Measurements from ENCODE around the gene HMG20A.

Gene HMG20A

DNA sequence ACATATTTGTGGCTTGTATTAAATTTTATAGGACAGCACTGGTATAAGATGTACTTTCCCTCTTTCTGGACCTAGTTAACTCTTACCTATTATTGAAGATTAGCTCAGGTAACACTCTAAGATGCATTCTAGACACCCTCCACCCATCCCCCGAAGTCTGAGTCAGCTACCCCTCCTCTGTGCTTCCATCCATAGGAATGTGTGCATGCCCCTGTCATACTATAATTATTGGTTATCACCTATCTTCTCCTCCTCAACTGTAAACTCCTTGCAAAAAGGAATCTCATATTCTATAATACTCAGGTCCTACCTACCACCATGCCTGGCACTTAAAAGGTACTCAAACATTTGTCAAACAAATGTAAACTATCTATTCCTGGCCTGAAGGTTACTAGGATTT lies 3.7 kb upstream of the HMG20A start:
- Histone ChIP-seq H3K27me3 (ENCODE audit: control insufficient read depth in 1 of 2, insufficient read depth in 2 of 2, low read length in 2 of 2) (no peaks in the 10 kb centered on the region), H3K27ac (ENCODE audit: low read length) (no peak overlapping the region), H3K36me3 (ENCODE audit: control insufficient read depth in 2 of 2, insufficient read depth in 2 of 2, low read length in 2 of 2) (no peaks in the 10 kb centered on the region), H3K4me1 (ENCODE audit: control insufficient read depth, insufficient read depth, low read length) (peaks cover 7% of the 10 kb centered on the region), H3K4me3 (ENCODE audit: low read length in 2 of 2) (no peak overlapping the region), H3K9ac (ENCODE audit: low read length in 2 of 2) (no peak overlapping the region), H3K9me3 (ENCODE audit: control insufficient read depth in 2 of 2, low read length in 2 of 2) (no peaks in the 10 kb centered on the region)

DNA sequence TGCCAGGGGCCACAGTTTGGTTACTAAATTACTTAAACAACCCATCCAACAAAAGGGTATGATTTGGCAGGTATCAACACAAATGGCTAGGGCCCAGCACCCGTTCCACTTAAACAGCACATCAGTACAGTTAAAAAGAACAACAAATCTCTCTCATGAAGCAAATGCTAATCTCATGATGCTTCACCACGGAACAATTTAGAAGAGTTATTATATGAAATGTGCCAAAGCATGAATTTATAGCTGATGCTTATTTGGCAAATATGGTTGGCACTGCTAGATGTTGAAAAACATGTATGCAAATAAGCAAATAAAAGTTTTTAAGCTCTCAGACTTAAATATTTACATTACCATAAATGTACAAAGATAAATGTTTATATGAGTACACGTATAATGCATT lies 3.1 kb upstream of the HMG20A start:
- peaks cover 7% of the 10 kb centered on the region for H3K4me1 ChIP-seq (ENCODE audit: control insufficient read depth, insufficient read depth, low read length)
- no peak overlapping the region for H3K9ac ChIP-seq (ENCODE audit: low read length in 2 of 2)
- no peaks in the 10 kb centered on the region for H3K9me3 ChIP-seq (ENCODE audit: control insufficient read depth in 2 of 2, low read length in 2 of 2)
- no peak overlapping the region for H3K4me3 ChIP-seq (ENCODE audit: low read length in 2 of 2)
- no peak overlapping the region for H3K27ac ChIP-seq (ENCODE audit: low read length)
- no peaks in the 10 kb centered on the region for H3K36me3 ChIP-seq (ENCODE audit: control insufficient read depth in 2 of 2, insufficient read depth in 2 of 2, low read length in 2 of 2)
- no peaks in the 10 kb centered on the region for H3K27me3 ChIP-seq (ENCODE audit: control insufficient read depth in 1 of 2, insufficient read depth in 2 of 2, low read length in 2 of 2)

DNA sequence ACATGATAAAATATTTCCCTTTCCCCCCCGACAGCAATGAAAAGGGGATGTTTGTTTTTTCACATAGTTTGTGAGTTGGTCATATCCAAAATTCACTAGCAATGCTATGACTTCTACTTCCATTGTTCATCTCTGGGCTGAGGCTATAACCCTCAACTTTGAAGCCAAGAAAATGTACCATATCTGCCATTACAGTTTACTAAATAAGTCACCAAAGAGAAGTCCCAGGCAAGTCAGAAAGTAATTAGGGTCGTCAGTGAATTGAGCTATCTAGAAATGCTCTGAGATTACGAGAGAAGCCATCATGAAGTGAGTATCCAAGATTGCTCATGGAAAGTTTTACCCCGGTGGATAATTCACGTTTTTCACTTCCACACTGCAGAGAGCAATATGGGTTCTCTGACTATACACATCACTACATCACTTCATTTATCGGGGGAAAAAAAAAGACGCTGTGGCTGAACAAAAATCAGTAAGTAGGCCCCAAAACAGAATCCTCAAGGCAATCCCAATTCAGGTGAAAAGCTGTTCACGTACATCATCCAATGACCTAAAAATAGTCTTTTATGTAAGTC lies 2.2 kb upstream of the HMG20A start:
- H3K4me3 ChIP-seq (ENCODE audit: low read length in 2 of 2): peak overlapping the region; percentile 86 to 89
- peak overlapping the region in 1 of 2 donors; percentile 76 for H3K9ac ChIP-seq (ENCODE audit: low read length in 2 of 2)
- no peaks in the 10 kb centered on the region for H3K27me3 ChIP-seq (ENCODE audit: control insufficient read depth in 1 of 2, insufficient read depth in 2 of 2, low read length in 2 of 2)
- no peaks in the 10 kb centered on the region for H3K36me3 ChIP-seq (ENCODE audit: control insufficient read depth in 2 of 2, insufficient read depth in 2 of 2, low read length in 2 of 2)
- no peak overlapping the region for H3K27ac ChIP-seq (ENCODE audit: low read length)
- H3K4me1 ChIP-seq (ENCODE audit: control insufficient read depth, insufficient read depth, low read length): peaks cover 7% of the 10 kb centered on the region
- no peaks in the 10 kb centered on the region for H3K9me3 ChIP-seq (ENCODE audit: control insufficient read depth in 2 of 2, low read length in 2 of 2)

DNA sequence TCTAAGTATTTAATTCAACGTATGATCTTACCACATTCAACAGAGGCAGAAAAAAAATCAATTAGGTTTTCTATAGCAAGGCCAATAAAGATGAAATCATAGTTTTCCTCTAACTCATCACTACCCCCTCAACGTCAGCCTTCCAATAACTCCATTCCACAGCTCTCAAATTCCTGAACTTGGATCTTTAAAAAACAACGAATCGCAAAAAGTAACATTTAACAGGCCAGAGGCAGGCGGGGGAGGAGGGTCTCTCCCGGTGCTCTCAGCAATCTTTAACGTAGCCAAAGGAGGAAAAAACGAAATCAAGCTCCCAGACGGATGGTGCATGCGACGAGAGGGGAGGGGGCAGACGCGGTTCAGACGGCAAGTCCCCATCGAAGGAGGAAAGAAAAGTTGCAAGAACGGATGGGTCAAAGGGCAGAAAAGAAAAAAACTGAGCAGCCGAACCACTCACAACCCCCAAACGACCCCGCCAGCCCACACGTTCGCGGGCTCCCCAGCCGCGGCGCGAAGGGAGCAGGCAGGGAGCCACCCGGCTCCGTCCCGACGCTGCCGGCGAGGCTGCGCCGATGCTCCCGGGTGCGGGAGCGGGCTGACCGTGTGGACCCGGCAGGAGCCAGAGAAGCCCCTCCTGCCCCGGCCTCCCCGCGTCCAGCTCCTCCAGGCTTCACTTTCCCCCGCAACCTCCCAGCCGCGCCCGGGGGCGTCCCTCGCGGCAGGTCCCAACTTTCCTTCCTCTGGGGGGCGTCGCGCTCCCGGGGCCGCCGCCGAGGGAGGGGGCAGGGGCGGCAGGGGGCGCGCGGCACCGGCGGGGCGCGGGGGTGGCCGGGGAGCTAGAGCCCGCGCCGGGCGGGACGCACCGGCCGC lies 1.5 kb upstream of the HMG20A start:
- Histone ChIP-seq H3K4me1 (ENCODE audit: control insufficient read depth, insufficient read depth, low read length) (peaks cover 7% of the 10 kb centered on the region), H3K9me3 (ENCODE audit: control insufficient read depth in 2 of 2, low read length in 2 of 2) (no peaks in the 10 kb centered on the region)

DNA sequence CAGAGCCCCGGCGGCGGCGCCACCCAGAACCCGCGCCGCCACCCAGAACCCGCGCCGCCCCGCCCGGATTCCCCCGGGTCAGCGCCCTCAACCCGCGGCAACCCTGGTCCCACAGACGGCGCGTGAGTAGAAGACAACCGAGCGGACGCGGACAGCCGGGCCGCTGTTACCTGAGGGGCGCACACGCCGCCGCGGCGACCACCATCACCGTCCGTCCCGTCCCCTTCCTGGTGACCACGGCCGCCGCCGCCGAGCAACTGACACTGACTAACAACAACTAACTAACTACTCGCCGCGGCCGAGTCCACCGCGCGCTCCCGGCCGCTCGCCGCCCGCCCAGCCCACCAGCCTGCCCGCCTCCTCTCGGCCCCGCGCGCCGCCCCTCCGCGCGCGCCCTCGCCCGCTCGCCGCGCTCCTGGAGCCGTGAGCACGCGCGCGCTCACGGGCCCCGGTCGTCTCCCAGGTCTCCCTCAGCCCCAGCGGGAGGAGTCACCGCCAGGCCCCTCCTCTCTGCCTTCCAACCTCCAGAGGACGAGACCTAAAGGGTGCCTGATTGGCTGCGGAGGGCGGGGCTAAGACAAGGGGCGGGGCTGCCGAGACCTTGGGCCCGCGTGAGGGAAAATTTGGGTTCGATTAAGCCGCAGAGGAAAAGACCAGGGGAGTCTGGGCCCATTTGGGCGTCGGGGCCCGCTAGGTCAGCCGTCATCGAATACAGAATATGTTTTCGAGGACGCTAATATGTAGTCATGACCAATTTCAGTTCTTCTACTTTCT lies 665 bp upstream of the HMG20A start, which contains the start of gene PEAK1:
Gene PEAK1 (minus strand): TSS at position 269 of the 774 bp plus-strand sequence. CDS start 238,178 bp downstream, outside the sequence.
- Histone ChIP-seq H3K9me3 (ENCODE audit: control insufficient read depth in 2 of 2, low read length in 2 of 2) (no peaks in the 10 kb centered on the region), H3K4me1 (ENCODE audit: control insufficient read depth, insufficient read depth, low read length) (peaks cover 7% of the 10 kb centered on the region), H3K4me3 (ENCODE audit: low read length in 2 of 2) (peak within 1 kb of the TSS; percentile 89 to 98), H3K36me3 (ENCODE audit: control insufficient read depth in 2 of 2, insufficient read depth in 2 of 2, low read length in 2 of 2) (no peaks in the 10 kb centered on the region), H3K9ac (ENCODE audit: low read length in 2 of 2) (peak within 1 kb of the TSS; percentile 97 to 98), H3K27me3 (ENCODE audit: control insufficient read depth in 1 of 2, insufficient read depth in 2 of 2, low read length in 2 of 2) (no peaks in the 10 kb centered on the region), H3K27ac (ENCODE audit: low read length) (peak within 1 kb of the TSS; percentile 92)

More for the DNA sequence above, 1.5 kb upstream of the HMG20A start:
- H3K27me3 ChIP-seq (ENCODE audit: control insufficient read depth in 1 of 2, insufficient read depth in 2 of 2, low read length in 2 of 2): no peaks in the 10 kb centered on the region
- H3K4me3 ChIP-seq (ENCODE audit: low read length in 2 of 2): peak overlapping the region; percentile 86 to 89
- peak overlapping the region; percentile 76 to 77 for H3K9ac ChIP-seq (ENCODE audit: low read length in 2 of 2)
- no peaks in the 10 kb centered on the region for H3K36me3 ChIP-seq (ENCODE audit: control insufficient read depth in 2 of 2, insufficient read depth in 2 of 2, low read length in 2 of 2)
- no peak overlapping the region for H3K27ac ChIP-seq (ENCODE audit: low read length)

DNA sequence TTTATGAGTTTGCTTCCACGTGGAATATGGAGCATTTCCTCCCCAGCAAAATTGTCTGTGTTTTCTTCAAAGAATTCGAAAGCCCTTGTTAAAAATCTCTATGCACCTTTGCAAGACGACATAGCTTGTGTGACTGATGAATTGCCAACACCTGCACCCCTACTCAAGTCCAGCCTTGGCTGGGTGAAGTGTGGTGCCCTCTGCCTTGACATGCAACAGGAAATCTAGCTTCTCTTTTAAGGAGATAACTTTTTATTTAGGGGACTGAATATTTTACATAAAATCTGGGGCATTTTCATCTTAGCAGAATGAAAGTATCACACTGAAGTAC lies 647 bp downstream of the HMG20A start:
- H3K9me3 ChIP-seq (ENCODE audit: control insufficient read depth in 2 of 2, low read length in 2 of 2): no peaks in the 10 kb centered on the region
- no peaks in the 10 kb centered on the region for H3K36me3 ChIP-seq (ENCODE audit: control insufficient read depth in 2 of 2, insufficient read depth in 2 of 2, low read length in 2 of 2)
- peak overlapping the region; percentile 97 to 98 for H3K9ac ChIP-seq (ENCODE audit: low read length in 2 of 2)
- H3K4me1 ChIP-seq (ENCODE audit: control insufficient read depth, insufficient read depth, low read length): peaks cover 7% of the 10 kb centered on the region
- peak overlapping the region; percentile 92 for H3K27ac ChIP-seq (ENCODE audit: low read length)
- no peaks in the 10 kb centered on the region for H3K27me3 ChIP-seq (ENCODE audit: control insufficient read depth in 1 of 2, insufficient read depth in 2 of 2, low read length in 2 of 2)
- H3K4me3 ChIP-seq (ENCODE audit: low read length in 2 of 2): peak overlapping the region; percentile 89 to 98

DNA sequence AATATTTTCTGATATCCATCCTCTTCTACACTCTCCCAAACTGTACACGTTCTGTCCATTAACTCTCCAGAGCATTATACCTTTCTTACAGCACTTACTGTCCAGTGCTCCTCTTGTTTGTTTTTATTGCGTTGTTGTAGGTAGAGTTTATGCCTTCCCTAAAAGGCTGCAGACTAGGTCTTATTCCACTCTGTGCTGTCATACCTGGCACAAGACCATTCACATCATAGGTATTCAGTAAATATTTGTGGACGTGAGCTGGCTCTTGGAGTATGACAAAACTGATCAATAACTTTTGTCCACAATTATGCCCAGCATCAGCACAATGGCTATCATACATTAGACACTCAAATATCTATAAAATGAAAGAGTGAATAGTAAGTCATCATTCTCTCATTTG lies 4.4 kb downstream of the HMG20A start:
- Histone ChIP-seq H3K9me3 (ENCODE audit: control insufficient read depth in 2 of 2, low read length in 2 of 2) (no peaks in the 10 kb centered on the region), H3K27ac (ENCODE audit: low read length) (no peak overlapping the region), H3K4me3 (ENCODE audit: low read length in 2 of 2) (no peak overlapping the region), H3K4me1 (ENCODE audit: control insufficient read depth, insufficient read depth, low read length) (no peaks in the 10 kb centered on the region), H3K27me3 (ENCODE audit: control insufficient read depth in 1 of 2, insufficient read depth in 2 of 2, low read length in 2 of 2) (no peaks in the 10 kb centered on the region), H3K36me3 (ENCODE audit: control insufficient read depth in 2 of 2, insufficient read depth in 2 of 2, low read length in 2 of 2) (no peaks in the 10 kb centered on the region), H3K9ac (ENCODE audit: low read length in 2 of 2) (no peak overlapping the region)

DNA sequence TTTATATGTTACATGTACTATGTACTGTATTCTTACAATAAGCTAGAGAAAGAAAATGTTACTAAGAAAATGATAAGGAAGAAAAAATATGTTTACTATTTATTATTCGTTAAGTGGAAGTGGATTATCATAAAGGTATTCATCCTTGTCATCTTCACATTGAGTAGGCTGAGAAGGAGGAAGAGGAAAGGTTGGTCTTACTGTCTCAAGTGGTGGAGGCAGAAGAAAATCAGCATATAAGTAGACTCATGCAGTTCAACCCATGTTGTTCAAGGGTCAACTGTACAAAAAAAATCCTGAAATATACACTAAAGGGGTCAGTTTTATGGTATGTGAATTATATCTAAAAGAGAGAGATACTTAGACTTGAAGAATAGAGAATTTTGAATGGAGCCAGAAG lies 5.7 kb downstream of the HMG20A start:
- Histone ChIP-seq H3K27me3 (ENCODE audit: control insufficient read depth in 1 of 2, insufficient read depth in 2 of 2, low read length in 2 of 2) (no peaks in the 10 kb centered on the region), H3K9me3 (ENCODE audit: control insufficient read depth in 2 of 2, low read length in 2 of 2) (no peaks in the 10 kb centered on the region), H3K9ac (ENCODE audit: low read length in 2 of 2) (no peak overlapping the region), H3K4me1 (ENCODE audit: control insufficient read depth, insufficient read depth, low read length) (no peaks in the 10 kb centered on the region), H3K36me3 (ENCODE audit: control insufficient read depth in 2 of 2, insufficient read depth in 2 of 2, low read length in 2 of 2) (no peaks in the 10 kb centered on the region), H3K4me3 (ENCODE audit: low read length in 2 of 2) (no peak overlapping the region), H3K27ac (ENCODE audit: low read length) (no peak overlapping the region)

DNA sequence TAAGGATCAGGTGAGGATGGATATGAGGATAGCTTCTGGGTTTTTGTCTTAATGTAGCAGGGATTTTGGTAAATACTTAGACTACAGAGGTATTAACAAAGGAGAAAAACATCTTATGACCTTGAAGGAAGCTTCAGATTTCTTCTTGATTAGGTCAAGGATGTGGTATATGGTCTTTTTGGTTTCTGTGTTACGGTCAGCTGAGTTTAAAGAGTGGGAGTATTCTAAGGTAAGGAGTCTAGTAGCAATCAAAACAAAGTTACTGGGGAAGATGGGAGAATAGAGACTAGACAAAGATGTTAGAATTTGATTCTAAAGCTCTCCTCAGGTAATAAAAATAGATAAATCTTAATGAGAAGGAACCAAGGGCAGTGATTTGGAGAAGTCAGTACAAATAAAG lies 6.2 kb downstream of the HMG20A start:
- Histone ChIP-seq H3K4me3 (ENCODE audit: low read length in 2 of 2) (no peak overlapping the region), H3K9ac (ENCODE audit: low read length in 2 of 2) (no peak overlapping the region), H3K4me1 (ENCODE audit: control insufficient read depth, insufficient read depth, low read length) (no peaks in the 10 kb centered on the region), H3K27ac (ENCODE audit: low read length) (no peak overlapping the region), H3K36me3 (ENCODE audit: control insufficient read depth in 2 of 2, insufficient read depth in 2 of 2, low read length in 2 of 2) (no peaks in the 10 kb centered on the region), H3K9me3 (ENCODE audit: control insufficient read depth in 2 of 2, low read length in 2 of 2) (no peaks in the 10 kb centered on the region), H3K27me3 (ENCODE audit: control insufficient read depth in 1 of 2, insufficient read depth in 2 of 2, low read length in 2 of 2) (no peaks in the 10 kb centered on the region)

DNA sequence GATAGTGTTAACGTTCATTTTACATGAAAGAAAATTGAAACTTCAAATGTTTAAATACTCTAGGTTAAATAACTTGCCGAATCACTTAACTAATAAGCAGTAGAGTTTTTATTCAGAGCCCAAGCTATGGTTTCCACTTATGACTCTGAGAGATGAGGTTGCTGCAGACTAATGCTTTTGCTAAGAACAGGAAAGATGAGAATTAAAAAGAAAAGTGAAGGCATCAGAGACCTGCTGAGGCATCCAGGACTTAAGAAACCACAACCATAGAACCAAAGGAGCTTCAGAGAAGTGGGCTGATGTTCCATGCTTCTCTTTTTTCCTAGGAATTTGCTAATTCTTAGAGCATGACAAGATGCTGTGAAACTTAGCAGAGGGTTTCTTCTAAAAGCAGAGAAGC lies 9.5 kb downstream of the HMG20A start:
- Histone ChIP-seq H3K9ac (ENCODE audit: low read length in 2 of 2) (no peak overlapping the region), H3K27me3 (ENCODE audit: control insufficient read depth in 1 of 2, insufficient read depth in 2 of 2, low read length in 2 of 2) (no peaks in the 10 kb centered on the region), H3K27ac (ENCODE audit: low read length) (no peak overlapping the region), H3K36me3 (ENCODE audit: control insufficient read depth in 2 of 2, insufficient read depth in 2 of 2, low read length in 2 of 2) (no peaks in the 10 kb centered on the region), H3K9me3 (ENCODE audit: control insufficient read depth in 2 of 2, low read length in 2 of 2) (no peaks in the 10 kb centered on the region), H3K4me1 (ENCODE audit: control insufficient read depth, insufficient read depth, low read length) (no peaks in the 10 kb centered on the region), H3K4me3 (ENCODE audit: low read length in 2 of 2) (no peak overlapping the region)

Data from stomach smooth muscle (tissue), 2 donors.